Activated gamma-delta T cell treated with Interleukin-2 at 50 U/mL for 16 hours (primary cell): ENCODE results near the gene CUBN.
"Not testable (repeated sequence)": the region's sequence is repeated elsewhere in the genome, so short reads cannot be mapped to it uniquely, and the experiment has no call there.

Source experiments
- DNase-seq: peaks from one replicate; pipeline ENCODE4 v3.0.0-alpha.2; 2020

CUBN gene

DNA sequence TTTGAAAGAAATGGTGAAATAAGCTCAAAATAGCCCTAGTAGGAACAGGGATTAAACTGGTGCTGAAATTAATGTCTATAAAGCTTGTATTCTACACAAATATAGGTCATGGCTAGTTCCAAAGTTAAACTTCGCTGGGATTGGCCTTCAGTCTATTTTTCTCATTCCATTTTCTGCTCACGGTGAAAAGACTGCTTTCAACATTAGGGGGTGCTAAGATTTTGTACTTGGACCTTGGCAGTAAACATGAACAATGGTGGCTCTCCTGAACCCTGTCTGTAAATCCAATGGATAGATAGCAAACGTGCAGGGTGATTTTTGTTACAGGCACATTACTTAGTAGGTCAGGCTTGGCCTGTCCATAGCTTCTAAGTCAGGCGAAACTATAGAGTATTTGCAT, 276.4 kb downstream of the CUBN start:
- DNase-seq, result no peak

GRCh38 chr10:16852624-16853023, 277.0 kb downstream of the CUBN start:
- DNase-seq, result no peak

GRCh38 chr10:16848562-16849154, 281.0 kb downstream of the CUBN start:
- DNase-seq, result no peak

GRCh38 chr10:16847644-16848043, 282.0 kb downstream of the CUBN start:
- DNase-seq, result no peak

DNA sequence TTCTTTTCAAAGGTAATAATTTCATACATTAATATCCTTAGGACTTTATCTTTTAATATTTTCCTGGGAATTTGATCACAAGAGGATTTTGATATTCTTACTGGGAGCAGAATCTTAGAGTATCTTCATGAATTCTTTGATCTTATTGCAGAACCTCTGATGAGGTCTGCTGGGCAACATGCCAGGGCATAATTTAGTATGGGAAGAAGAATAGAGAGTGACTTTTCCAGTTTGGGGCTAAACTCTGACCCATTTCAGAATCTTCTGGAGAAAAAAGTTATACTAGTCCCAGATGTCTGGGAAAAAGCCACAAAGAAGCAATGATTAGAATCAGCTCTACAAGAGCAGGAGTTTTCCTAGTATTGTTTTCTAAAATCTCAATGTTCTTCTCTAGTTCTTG, 284.4 kb downstream of the CUBN start:
- DNase-seq, result no peak

DNA sequence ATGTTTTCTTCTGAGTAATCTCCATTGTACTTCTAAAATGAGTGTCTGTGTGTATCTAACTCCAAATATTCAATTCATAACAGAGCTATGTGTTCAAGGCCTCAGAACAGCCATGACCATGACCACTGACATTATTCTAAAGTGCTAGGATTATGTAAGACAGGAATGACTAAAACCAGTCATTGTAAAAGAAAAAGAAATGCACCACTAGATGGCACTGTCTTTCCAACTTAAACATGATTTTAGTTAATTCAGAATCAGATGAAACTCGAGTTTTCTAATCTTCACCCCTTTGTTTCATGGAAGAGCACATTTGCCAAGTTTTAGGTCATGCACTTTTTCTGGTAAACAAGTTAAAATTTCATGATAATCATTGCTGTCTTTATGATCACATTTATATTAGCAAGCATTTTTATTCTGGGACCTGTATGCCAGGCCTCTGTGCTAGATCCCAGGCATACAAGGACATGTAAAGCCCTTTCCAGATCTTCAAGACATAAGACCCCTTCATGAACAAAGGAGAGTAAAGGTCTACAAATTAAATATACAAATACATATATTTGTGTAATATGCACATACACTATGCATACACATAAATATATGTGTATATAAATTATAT, 286.2 kb downstream of the CUBN start:
- DNase-seq, result no peak

DNA sequence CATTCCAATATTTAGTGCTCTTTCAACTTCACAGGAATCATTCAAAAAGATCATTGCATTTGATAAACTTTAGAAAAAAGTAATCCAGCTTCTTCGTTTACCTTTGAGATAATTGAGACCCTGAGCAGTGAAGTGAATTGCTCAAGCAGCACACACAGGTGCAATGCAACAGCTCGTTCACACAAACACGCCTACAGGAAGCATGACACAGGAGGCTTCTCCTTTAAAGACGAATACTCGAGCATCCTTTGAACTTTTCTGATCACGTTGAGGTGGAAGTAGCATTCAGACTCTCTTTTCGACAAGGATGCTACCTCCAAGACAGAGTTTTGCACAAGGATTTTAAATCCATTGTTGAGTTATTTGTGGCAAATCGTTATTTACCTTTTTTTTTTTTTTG, 294.4 kb downstream of the CUBN start:
- peak; percentile 23 for DNase-seq

- no peak for DNase-seq
Observed at GRCh38 chr10:16832351-16833080, 297.1 kb downstream of the CUBN start.

GRCh38 chr10:16828701-16829175, 300.9 kb downstream of the CUBN start:
- DNase-seq, result no peak

DNA sequence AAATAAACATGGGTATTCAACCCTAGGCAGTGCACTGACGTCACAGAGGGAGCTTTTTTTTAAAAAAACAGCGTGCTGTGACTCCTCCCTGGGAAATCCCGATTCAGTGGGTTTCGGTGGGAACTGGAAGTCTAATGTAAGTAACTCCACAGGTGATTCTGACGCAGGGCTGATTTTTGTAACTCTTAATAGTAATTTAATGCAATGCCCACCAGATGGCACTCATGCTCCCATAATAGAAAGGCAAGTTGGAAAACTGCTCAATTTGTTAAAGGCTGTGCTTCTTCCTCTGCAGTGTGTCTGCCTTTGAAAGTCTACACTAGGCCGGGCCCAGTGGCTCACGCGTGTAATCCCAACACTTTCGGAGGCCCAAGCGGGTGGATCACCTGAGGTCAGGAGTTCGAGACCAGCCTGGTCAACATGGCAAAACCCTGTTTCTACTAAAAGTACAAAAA, 301.5 kb downstream of the CUBN start:
- DNase-seq, result peak; percentile 63

GRCh38 chr10:16827474-16827873, 302.1 kb downstream of the CUBN start:
- not testable (repeated sequence) for DNase-seq

- DNase-seq, result no peak
Observed at GRCh38 chr10:16822726-16823360, 306.8 kb downstream of the CUBN start.

- no peak for DNase-seq
Observed at GRCh38 chr10:16822027-16822426, 307.6 kb downstream of the CUBN start.

- DNase-seq, result no peak
Observed at GRCh38 chr10:16820421-16820820, 309.2 kb downstream of the CUBN start.

- no peak for DNase-seq
Observed at GRCh38 chr10:16820018-16820417, 309.6 kb downstream of the CUBN start.

DNA sequence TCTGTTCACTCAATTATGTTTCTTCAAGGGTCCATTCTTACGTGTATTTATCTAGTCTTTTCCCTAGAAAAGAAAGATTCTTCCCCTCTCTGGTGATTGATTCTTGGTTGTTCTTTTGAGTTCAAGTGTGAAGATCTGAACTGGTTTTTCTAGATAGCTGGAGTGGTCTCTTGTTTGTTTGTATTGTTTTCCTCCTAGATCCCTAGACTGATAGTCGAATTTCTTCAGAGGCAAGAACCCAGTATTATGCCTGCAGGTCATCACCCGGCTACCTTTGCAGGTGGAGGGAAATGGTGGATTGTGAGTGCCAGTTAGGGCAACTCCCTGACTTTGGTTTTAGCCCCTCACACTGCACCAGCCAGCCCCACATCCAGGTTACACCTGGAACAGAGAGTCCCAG, 310.2 kb downstream of the CUBN start:
- DNase-seq, result no peak

- DNase-seq, result no peak
Observed at GRCh38 chr10:16819026-16819425, 310.6 kb downstream of the CUBN start.

GRCh38 chr10:16817125-16818019, 312.2 kb downstream of the CUBN start, which contains the start of gene RSU1:
RSU1 (minus strand) TSS chr10:16817424; CDS start chr10:16817081, 343 bp downstream.
- peak; percentile 100 for DNase-seq

GRCh38 chr10:16816830-16817124, 312.8 kb downstream of the CUBN start:
- DNase-seq, result peak; percentile 5

DNA sequence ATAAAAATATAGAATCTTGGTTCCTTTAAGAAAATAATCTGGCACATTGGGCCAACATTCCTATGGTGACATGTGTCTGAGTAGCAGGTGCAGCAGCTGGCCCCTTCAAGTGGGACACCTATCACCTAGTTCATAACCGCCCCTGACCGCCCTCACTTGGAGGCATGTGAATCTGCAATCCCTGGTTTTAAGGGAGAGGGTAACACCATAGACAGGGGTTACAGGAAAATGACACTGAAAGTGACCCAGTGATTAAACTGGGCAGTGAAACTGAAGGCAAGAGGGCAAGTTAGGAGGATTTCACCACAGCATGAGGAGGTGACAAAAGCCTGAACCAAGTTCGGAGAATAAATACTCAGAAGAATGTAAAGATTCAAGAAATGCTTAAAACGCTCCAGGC, 313.4 kb downstream of the CUBN start:
- no peak for DNase-seq

- no peak for DNase-seq
Observed at GRCh38 chr10:16814012-16814411, 315.6 kb downstream of the CUBN start.

DNA sequence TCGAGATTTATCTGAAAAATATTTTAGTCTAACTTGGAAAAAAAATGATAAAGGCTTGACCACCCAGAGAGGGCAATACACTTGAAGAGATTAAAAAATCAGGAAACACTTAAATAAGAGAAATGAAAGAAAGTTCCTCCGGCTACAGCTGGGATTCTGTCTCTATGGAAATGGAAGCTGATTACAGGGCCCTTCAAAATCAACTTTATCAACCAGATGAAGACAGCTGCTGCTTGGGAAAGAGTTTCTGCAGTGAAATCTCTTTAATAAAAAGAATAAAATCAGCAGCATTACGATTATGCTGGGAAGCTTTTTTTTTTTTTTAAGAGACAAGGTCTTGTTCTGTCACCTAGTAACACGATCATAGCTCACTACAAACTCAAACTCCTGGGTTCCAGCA, 316.9 kb downstream of the CUBN start:
- DNase-seq, result no peak

DNA sequence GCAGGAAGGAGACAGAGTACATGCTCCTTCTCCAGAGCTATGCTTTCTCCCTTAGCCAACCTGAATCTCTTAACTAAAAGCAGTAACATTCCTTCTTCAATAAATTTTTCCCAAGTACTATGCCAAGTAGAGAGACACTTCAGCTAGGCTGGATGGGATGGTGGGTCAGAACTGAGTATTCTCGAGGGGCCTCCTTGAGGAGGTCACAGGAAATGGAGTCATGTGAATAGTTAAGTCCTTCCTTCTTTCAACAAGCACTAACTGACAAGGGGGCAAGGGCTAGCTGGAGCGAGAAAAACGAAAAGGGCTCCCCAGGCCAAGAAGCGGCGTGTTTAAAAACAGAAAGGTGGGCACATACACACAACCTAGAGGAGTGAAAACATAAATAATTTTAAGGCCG, 317.8 kb downstream of the CUBN start:
- DNase-seq, result no peak
